DOHH2 (cell line): ENCODE results near the gene ZC3H12C.

Experiments used
- H3F3A ChIP-seq: fragments of 200-600 bp; sonication (generic), shearing (Covaris generic); 2 replicates; pipeline ENCODE4 v1.6.0; 2016; ENCODE audit warnings: antibody characterized with exemption, mild to moderate bottlenecking; ENCODE audit not compliant: control insufficient read depth, insufficient read depth
- H3K27ac ChIP-seq: fragments of 200-600 bp; sonication (generic); 2 replicates; pipeline ENCODE4 v1.5.1; 2014; ENCODE audit warnings: low read depth, mild to moderate bottlenecking, low read length, moderate library complexity
- H3K27me3 ChIP-seq: fragments of 200-600 bp; sonication (generic); 2 replicates; pipeline ENCODE4 v1.6.1; 2014; ENCODE audit warnings: mild to moderate bottlenecking, low read length, mixed read lengths; ENCODE audit not compliant: control insufficient read depth
- H3K36me3 ChIP-seq: fragments of 200-600 bp; sonication (generic); 2 replicates; pipeline ENCODE4 v1.6.1; 2014; ENCODE audit warnings: mild to moderate bottlenecking, low read length, moderate library complexity, mixed read lengths; ENCODE audit not compliant: control insufficient read depth
- H3K4me1 ChIP-seq: fragments of 200-600 bp; sonication (generic); 2 replicates; pipeline ENCODE4 v1.6.1; 2014; ENCODE audit warnings: mild to moderate bottlenecking, low read length, mixed read lengths; ENCODE audit not compliant: control insufficient read depth
- H3K4me2 ChIP-seq: fragments of 200-600 bp; sonication (generic); 2 replicates; pipeline ENCODE4 v1.6.0; 2014; ENCODE audit warnings: mild to moderate bottlenecking, low read length, moderate library complexity
- H3K4me3 ChIP-seq: fragments of 200-600 bp; sonication (generic); 2 replicates; pipeline ENCODE4 v1.5.1; 2014; ENCODE audit warnings: mild to moderate bottlenecking, low read length, mixed read lengths
- H3K79me2 ChIP-seq: fragments of 200-600 bp; sonication (generic); 2 replicates; pipeline ENCODE4 v1.6.1; 2014; ENCODE audit warnings: mild to moderate bottlenecking, low read length, mixed read lengths; ENCODE audit not compliant: control insufficient read depth
- H3K9me2 ChIP-seq: fragments of 200-600 bp; sonication (generic); replicated peaks from 2 replicates; pipeline ENCODE4 v1.6.1; 2014; ENCODE audit warnings: mild to moderate bottlenecking, low read length, mixed read lengths; ENCODE audit not compliant: control insufficient read depth
- H3K9me3 ChIP-seq: fragments of 200-600 bp; sonication (generic); 2 replicates; pipeline ENCODE4 v1.6.1; 2014; ENCODE audit warnings: antibody characterized with exemption, low read length, mixed read lengths; ENCODE audit not compliant: control insufficient read depth, insufficient read depth
- H4K20me1 ChIP-seq: fragments of 200-600 bp; sonication (generic); 2 replicates; pipeline ENCODE4 v1.6.0; 2014; ENCODE audit warnings: low read depth, mild to moderate bottlenecking, antibody characterized with exemption, low read length, moderate library complexity; ENCODE audit not compliant: control insufficient read depth, insufficient read depth
- CTCF ChIP-seq: fragments of 200-600 bp; sonication (generic); IDR thresholded peaks from one replicate; pipeline ENCODE4 v1.5.1; 2014; ENCODE audit warnings: antibody characterized with exemption, mild to moderate bottlenecking, low read depth, low read length; ENCODE audit not compliant: poor library complexity, severe bottlenecking
- EZH2phosphoT487 ChIP-seq: fragments of 200-600 bp; sonication (generic); IDR thresholded peaks from 2 replicates; pipeline ENCODE4 v1.6.1; 2017; ENCODE audit warnings: borderline replicate concordance, mild to moderate bottlenecking, antibody characterized with exemption, low read length, moderate library complexity, mixed read lengths

Gene ZC3H12C

GRCh38 chr11:110088535-110089344, 4.5 kb upstream of the ZC3H12C start:
- no peak overlapping the region for H3K4me3 ChIP-seq

GRCh38 chr11:110089617-110090282, 3.4 kb upstream of the ZC3H12C start:
- Histone ChIP-seq H3K27me3 (peaks cover 29% of the 10 kb centered on the region), H3K9me2 (no peaks in the 10 kb centered on the region), H3F3A (no peaks in the 10 kb centered on the region), H3K79me2 (no peaks in the 10 kb centered on the region), H3K4me2 (no peak overlapping the region), H3K4me1 (no peaks in the 10 kb centered on the region), H3K9me3 (0 out of 2 replicates have a peak, but pooled peaks cover 5% of the 10 kb centered on the region), H3K36me3 (no peaks in the 10 kb centered on the region), H3K4me3 (no peak overlapping the region), H3K27ac (no peak overlapping the region), H4K20me1 (no peaks in the 10 kb centered on the region)
- TF ChIP-seq CTCF (no peak), EZH2phosphoT487 (no peak)

More at GRCh38 chr11:110088535-110089344, 4.5 kb upstream of the ZC3H12C start:
- Histone ChIP-seq H3K9me3 (0 out of 2 replicates have a peak, but pooled peaks cover 5% of the 10 kb centered on the region), H4K20me1 (no peaks in the 10 kb centered on the region), H3F3A (no peaks in the 10 kb centered on the region), H3K36me3 (no peaks in the 10 kb centered on the region), H3K9me2 (no peaks in the 10 kb centered on the region), H3K4me1 (no peaks in the 10 kb centered on the region), H3K79me2 (no peaks in the 10 kb centered on the region), H3K4me2 (no peak overlapping the region), H3K27me3 (peaks cover 19% of the 10 kb centered on the region), H3K27ac (no peak overlapping the region)
- no peak for TF ChIP-seq EZH2phosphoT487
- no peak for TF ChIP-seq CTCF

- peaks cover 30% of the 10 kb centered on the region for H3K27me3 ChIP-seq
- TF ChIP-seq EZH2phosphoT487 (no peak), CTCF (no peak)
- no peak overlapping the region for H3K27ac ChIP-seq
- H3K4me1 ChIP-seq = no peaks in the 10 kb centered on the region
- H3K36me3 ChIP-seq = no peaks in the 10 kb centered on the region
- H3K4me3 ChIP-seq = no peak overlapping the region
- no peaks in the 10 kb centered on the region for H3F3A ChIP-seq
- H3K9me3 ChIP-seq = 0 out of 2 replicates have a peak, but pooled peaks cover 5% of the 10 kb centered on the region
- H4K20me1 ChIP-seq = no peaks in the 10 kb centered on the region
- H3K4me2 ChIP-seq = no peak overlapping the region
- H3K79me2 ChIP-seq = no peaks in the 10 kb centered on the region
- no peaks in the 10 kb centered on the region for H3K9me2 ChIP-seq
Observed at GRCh38 chr11:110090466-110091026, 2.6 kb upstream of the ZC3H12C start.
